B cell (primary cell): ENCODE data around the gene MRAS.

Source experiments
- EZH2 ChIP-seq: IDR thresholded peaks from 2 replicates; pipeline ENCODE4 v1.6.1; 2012; ENCODE audit warnings: borderline replicate concordance, low read depth, mild to moderate bottlenecking, moderate library complexity, low read length; ENCODE audit not compliant: insufficient read depth, poor library complexity, severe bottlenecking
- TF ChIP-seq, protein P1 (sequence below): fragments of 200-600 bp; IDR thresholded peaks from one replicate; pipeline ENCODE4 v1.8.0; 2022; ENCODE audit warnings: antibody characterized with exemption, mild to moderate bottlenecking

DNA sequence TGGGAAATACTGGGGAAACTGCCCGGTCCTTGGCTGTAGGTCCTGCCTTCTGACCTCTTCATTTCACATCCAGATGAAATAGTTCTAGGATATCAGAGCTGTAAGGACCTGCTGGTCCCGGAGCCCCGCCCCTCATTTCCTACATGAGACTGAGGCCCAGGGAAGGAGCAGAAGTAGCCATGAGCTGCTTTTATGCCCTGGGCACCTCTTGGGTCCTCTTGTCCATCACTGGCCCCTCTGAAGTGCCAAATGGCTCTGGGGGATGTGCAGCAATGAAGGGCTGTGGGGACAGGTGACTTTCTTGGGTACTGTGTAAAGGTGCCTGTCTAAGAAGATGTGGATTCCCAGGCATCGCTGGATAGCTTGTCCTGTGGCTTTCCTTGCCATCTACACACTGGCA, 45.8 kb downstream of the MRAS start:
- TF ChIP-seq, protein P1, sequence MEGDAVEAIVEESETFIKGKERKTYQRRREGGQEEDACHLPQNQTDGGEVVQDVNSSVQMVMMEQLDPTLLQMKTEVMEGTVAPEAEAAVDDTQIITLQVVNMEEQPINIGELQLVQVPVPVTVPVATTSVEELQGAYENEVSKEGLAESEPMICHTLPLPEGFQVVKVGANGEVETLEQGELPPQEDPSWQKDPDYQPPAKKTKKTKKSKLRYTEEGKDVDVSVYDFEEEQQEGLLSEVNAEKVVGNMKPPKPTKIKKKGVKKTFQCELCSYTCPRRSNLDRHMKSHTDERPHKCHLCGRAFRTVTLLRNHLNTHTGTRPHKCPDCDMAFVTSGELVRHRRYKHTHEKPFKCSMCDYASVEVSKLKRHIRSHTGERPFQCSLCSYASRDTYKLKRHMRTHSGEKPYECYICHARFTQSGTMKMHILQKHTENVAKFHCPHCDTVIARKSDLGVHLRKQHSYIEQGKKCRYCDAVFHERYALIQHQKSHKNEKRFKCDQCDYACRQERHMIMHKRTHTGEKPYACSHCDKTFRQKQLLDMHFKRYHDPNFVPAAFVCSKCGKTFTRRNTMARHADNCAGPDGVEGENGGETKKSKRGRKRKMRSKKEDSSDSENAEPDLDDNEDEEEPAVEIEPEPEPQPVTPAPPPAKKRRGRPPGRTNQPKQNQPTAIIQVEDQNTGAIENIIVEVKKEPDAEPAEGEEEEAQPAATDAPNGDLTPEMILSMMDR = no peak
- no peak for TF ChIP-seq EZH2
